Suprapubic skin (tissue), 3 donors: ENCODE measurements around the gene COPS7A.

Experiments used
- EP300 ChIP-seq: sonication (generic); formaldehyde crosslinking; IDR thresholded peaks from one replicate; pipeline ENCODE4 v1.6.1; 2017; ENCODE audit warnings: antibody characterized with exemption
- POLR2A ChIP-seq, 2 donors: fragments of 450-650 bp; IDR thresholded peaks; one replicate each; pipeline ENCODE4 v1.6.1; 2017; ENCODE audit warnings: antibody characterized with exemption in 2 of 2, mild to moderate bottlenecking in 2 of 2, moderate library complexity in 2 of 2
- TF ChIP-seq, protein P1 (sequence below), 2 donors: fragments of 200-600 bp in 1 of 2; fragments of 450-650 bp in 1 of 2; sonication (generic) in 1 of 2; IDR thresholded peaks; one replicate each; pipeline ENCODE4 v1.5.1; 2016 to 2019; ENCODE audit warnings: antibody characterized with exemption in 2 of 2, mild to moderate bottlenecking in 1 of 2, moderate library complexity in 1 of 2

DNA sequence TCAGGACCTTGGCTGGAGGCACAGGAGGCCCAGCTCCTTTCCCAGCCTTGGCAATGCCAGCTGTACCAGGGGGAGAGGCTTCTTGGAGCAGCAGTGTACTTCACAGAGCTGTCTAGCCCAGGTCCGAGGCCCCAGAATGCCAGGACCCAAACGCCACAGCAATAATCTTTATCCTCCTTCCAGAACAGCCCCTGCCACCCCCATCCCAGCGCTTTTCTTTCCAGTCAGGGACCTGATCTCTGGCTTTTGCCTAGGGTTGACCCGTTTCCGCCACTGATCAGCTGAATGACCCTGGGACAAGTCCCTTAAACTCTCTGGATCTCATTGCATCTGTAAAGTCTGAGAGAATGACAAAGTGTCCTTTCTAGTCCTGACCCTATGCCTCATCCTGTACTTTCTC is 53.5 kb downstream of the COPS7A start:
- TF ChIP-seq, protein P1, sequence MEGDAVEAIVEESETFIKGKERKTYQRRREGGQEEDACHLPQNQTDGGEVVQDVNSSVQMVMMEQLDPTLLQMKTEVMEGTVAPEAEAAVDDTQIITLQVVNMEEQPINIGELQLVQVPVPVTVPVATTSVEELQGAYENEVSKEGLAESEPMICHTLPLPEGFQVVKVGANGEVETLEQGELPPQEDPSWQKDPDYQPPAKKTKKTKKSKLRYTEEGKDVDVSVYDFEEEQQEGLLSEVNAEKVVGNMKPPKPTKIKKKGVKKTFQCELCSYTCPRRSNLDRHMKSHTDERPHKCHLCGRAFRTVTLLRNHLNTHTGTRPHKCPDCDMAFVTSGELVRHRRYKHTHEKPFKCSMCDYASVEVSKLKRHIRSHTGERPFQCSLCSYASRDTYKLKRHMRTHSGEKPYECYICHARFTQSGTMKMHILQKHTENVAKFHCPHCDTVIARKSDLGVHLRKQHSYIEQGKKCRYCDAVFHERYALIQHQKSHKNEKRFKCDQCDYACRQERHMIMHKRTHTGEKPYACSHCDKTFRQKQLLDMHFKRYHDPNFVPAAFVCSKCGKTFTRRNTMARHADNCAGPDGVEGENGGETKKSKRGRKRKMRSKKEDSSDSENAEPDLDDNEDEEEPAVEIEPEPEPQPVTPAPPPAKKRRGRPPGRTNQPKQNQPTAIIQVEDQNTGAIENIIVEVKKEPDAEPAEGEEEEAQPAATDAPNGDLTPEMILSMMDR (IDR thresholded peaks at IDR 0.05) = no peak
- TF ChIP-seq EP300 (no peak), POLR2A (IDR thresholded peaks at IDR 0.05) (no peak)
